Liver (tissue), 9 donors: ENCODE data around the gene CCDC40. TPM values are rescaled to one million over a fixed set of nuclear protein-coding genes. Genes with fewer than 3 reads are reported as not detected.

Experiments
- DNase-seq: peaks from one replicate; pipeline ENCODE4 v3.0.0-alpha.2; 2017; ENCODE audit warnings: low spot score
- H3K27ac ChIP-seq, 2 donors: one replicate each; pipeline ENCODE4 v1.7.0; 2013; ENCODE audit warnings: inconsistent platforms in 2 of 2, low read length in 2 of 2, control low read depth in 1 of 2, low read depth in 1 of 2, mild to moderate bottlenecking in 1 of 2
- H3K27me3 ChIP-seq, 4 donors: one replicate each; pipeline versions ENCODE4 v1.6.1 to v1.7.0; 2013; ENCODE audit warnings: low read length in 3 of 4, inconsistent platforms in 1 of 4, mild to moderate bottlenecking in 1 of 4, moderate library complexity in 1 of 4; ENCODE audit not compliant: control insufficient read depth in 4 of 4, insufficient read depth in 4 of 4
- H3K36me3 ChIP-seq, 4 donors: one replicate each; pipeline versions ENCODE4 v1.6.1 to v1.7.0; 2013; ENCODE audit warnings: low read length in 3 of 4, mild to moderate bottlenecking in 3 of 4, low read depth in 1 of 4, moderate library complexity in 1 of 4; ENCODE audit not compliant: control insufficient read depth in 4 of 4, insufficient read depth in 3 of 4
- H3K4me1 ChIP-seq, 4 donors: one replicate each; pipeline versions ENCODE4 v1.6.1 to v1.7.0; 2013; ENCODE audit warnings: low read length in 3 of 4, mild to moderate bottlenecking in 3 of 4, moderate library complexity in 1 of 4; ENCODE audit not compliant: control insufficient read depth in 4 of 4, insufficient read depth in 4 of 4
- H3K4me3 ChIP-seq, 3 donors: one replicate each; pipeline versions ENCODE4 v1.6.1 to v1.7.0; 2013; ENCODE audit warnings: low read length in 3 of 3, control low read depth in 1 of 3, low read depth in 1 of 3, mild to moderate bottlenecking in 1 of 3
- H3K9ac ChIP-seq, 2 donors: one replicate each; pipeline ENCODE4 v1.7.0; 2013; ENCODE audit warnings: low read length in 2 of 2, mild to moderate bottlenecking in 2 of 2, moderate library complexity in 2 of 2, control low read depth in 1 of 2, low read depth in 1 of 2
- H3K9me3 ChIP-seq, 4 donors: one replicate each; pipeline versions ENCODE4 v1.6.1 to v1.7.0; 2013; ENCODE audit warnings: low read length in 3 of 4; ENCODE audit not compliant: control insufficient read depth in 4 of 4
- CTCF ChIP-seq: fragments of 150-350 bp; IDR thresholded peaks from 2 replicates; pipeline ENCODE4 v1.5.1; 2017; ENCODE audit warnings: improper control_type of control experiment, low read depth, low read length; ENCODE audit not compliant: missing input control
- FOXA1 ChIP-seq: IDR thresholded peaks from 2 replicates; pipeline ENCODE4 v1.6.1; 2016; ENCODE audit warnings: antibody characterized with exemption
- FOXA2 ChIP-seq: IDR thresholded peaks from 2 replicates; pipeline ENCODE4 v1.6.1; 2016; ENCODE audit warnings: antibody characterized with exemption
- GABPA ChIP-seq, 2 donors: IDR thresholded peaks in 1 of 2; conservative IDR thresholded peaks in 1 of 2; 2 replicates each; pipeline ENCODE4 v1.6.1; 2016; ENCODE audit warnings: antibody characterized with exemption in 2 of 2, mild to moderate bottlenecking in 1 of 2, moderate library complexity in 1 of 2
- HNF4A ChIP-seq, 2 donors: conservative IDR thresholded peaks; 2 replicates each; pipeline ENCODE4 v1.6.1; 2016; ENCODE audit warnings: antibody characterized with exemption in 2 of 2, mild to moderate bottlenecking in 2 of 2
- HNF4G ChIP-seq: IDR thresholded peaks from 2 replicates; pipeline ENCODE4 v1.6.1; 2016; ENCODE audit warnings: antibody characterized with exemption
- JUND ChIP-seq, 2 donors: IDR thresholded peaks; 2 replicates each; pipeline ENCODE4 v1.6.1; 2016; ENCODE audit warnings: antibody characterized with exemption in 2 of 2
- NR2F2 ChIP-seq: IDR thresholded peaks from 2 replicates; pipeline ENCODE4 v1.6.1; 2016; ENCODE audit warnings: antibody characterized with exemption
- RAD21 ChIP-seq, 2 donors: IDR thresholded peaks; 2 replicates each; pipeline ENCODE4 v1.6.1; 2016; ENCODE audit warnings: antibody characterized with exemption in 2 of 2, mild to moderate bottlenecking in 2 of 2
- REST ChIP-seq: IDR thresholded peaks from 2 replicates; pipeline ENCODE4 v1.6.1; 2016; ENCODE audit warnings: antibody characterized with exemption, mild to moderate bottlenecking
- SP1 ChIP-seq: IDR thresholded peaks from 2 replicates; pipeline ENCODE4 v1.6.1; 2018; ENCODE audit warnings: antibody characterized with exemption, mild to moderate bottlenecking
- TAF1 ChIP-seq: conservative IDR thresholded peaks from 2 replicates; pipeline ENCODE4 v1.6.1; 2016; ENCODE audit warnings: antibody characterized with exemption, mild to moderate bottlenecking
- YY1 ChIP-seq: IDR thresholded peaks from 2 replicates; pipeline ENCODE4 v1.6.1; 2016; ENCODE audit warnings: antibody characterized with exemption, mild to moderate bottlenecking
- ZBTB33 ChIP-seq: IDR thresholded peaks from 2 replicates; pipeline ENCODE4 v1.6.1; 2016; ENCODE audit warnings: antibody characterized with exemption
- whole genome bisulfite sequencing: extraction: QIAGEN DNeasy Blood & Tissue Kit; methylation state at CpG from one replicate; pipeline ENCODE4 v1.1.7; 2013; 5-methylcytosine and 5-hydroxymethylcytosine counted together
- polyA plus RNA-seq, 2 donors: library from polyadenylated mRNA; stranded (reverse) in 1 of 2; unstranded in 1 of 2; fragments of 200-250 nt in 1 of 2; fragments of >200 nt in 1 of 2; fragmentation: Nextera tagmentation in 1 of 2; extraction: Ambion mirVana in 1 of 2; gene quantifications; one replicate each; pipeline versions ENCODE4 v1.2.1 to v1.2.3, GENCODE V29; 2013 to 2015
- total RNA-seq, 2 donors: library from RNA; depleted of rRNA; stranded (reverse); fragments of >200 nt; gene quantifications; one replicate each; pipeline ENCODE4 v1.2.3, GENCODE V29; 2014
- TF ChIP-seq, protein P1 (sequence below): IDR thresholded peaks from 2 replicates; pipeline ENCODE4 v1.6.1; 2016; ENCODE audit warnings: antibody characterized with exemption
- TF ChIP-seq, protein P2 (sequence below): IDR thresholded peaks from 2 replicates; pipeline ENCODE4 v1.6.1; 2016; ENCODE audit warnings: antibody characterized with exemption
- donor health status: healthy.
- donor health status: healthy.
- donor health status: healthy.
- donor health status: healthy.
- donor health status: healthy.

Gene CCDC40
- total and polyA plus RNA-seq, 4 donors = 0.60 to 3.0 (median 1.4) TPM

GRCh38 chr17:80117491-80118401 lies 81.3 kb downstream of the CCDC40 start:
- no peaks in the 10 kb centered on the region for H3K27me3 ChIP-seq
- H3K4me3 ChIP-seq = no peak overlapping the region
- no peaks in the 10 kb centered on the region for H3K9me3 ChIP-seq
- no peaks in the 10 kb centered on the region for H3K4me1 ChIP-seq
- H3K9ac ChIP-seq = no peak overlapping the region
- 95% methylated on average over 31 of the region's 31 CpGs for WGBS
- H3K36me3 ChIP-seq = peaks cover 2 to 13% (median 4%) of the 10 kb centered on the region in 4 donors
- DNase-seq = no peak
- TF ChIP-seq CTCF (no peak), YY1 (no peak), HNF4G (no peak), JUND (IDR thresholded peaks at IDR 0.05) (no peak)
- TF ChIP-seq, protein P1, sequence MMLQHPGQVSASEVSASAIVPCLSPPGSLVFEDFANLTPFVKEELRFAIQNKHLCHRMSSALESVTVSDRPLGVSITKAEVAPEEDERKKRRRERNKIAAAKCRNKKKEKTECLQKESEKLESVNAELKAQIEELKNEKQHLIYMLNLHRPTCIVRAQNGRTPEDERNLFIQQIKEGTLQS = no peak
- H3K27ac ChIP-seq = no peak overlapping the region

DNA sequence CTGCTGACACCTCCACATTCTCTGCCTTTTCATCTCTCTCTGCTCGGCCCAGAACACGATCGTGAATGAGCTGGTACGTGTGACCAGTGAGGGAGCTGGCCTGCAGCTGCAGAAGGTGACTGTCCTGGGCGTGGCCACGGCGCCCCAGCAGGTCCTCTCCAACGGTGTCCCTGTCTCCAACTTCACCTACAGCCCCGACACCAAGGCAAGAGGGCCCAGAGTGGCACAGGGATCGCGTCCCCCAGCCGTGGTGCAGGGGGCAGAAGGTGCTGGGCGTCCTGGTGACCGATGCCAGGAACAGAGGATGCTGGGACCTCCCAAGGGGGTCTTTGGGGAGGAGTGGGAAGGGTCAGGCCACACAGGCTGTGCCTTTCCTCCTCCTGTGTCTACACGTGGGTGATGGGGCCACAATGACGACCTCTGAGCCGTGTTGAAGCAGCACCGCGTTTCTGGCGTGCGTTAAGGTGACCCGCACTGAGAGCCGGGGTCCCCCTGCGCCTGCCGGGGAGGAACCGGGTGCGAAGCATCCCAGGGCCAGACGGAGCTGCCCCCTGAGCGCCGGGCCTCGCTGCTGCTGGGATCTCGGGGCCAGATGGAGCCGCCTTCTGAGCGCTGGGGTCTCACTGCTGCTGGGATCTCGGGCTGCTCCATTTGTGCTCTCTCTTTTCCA lies 82.3 kb downstream of the CCDC40 start:
- H3K27ac ChIP-seq = no peak overlapping the region
- H3K27me3 ChIP-seq = no peaks in the 10 kb centered on the region
- no peak overlapping the region for H3K4me3 ChIP-seq
- no peaks in the 10 kb centered on the region for H3K9me3 ChIP-seq
- H3K36me3 ChIP-seq = peaks cover 2 to 13% (median 4%) of the 10 kb centered on the region in 4 donors
- H3K4me1 ChIP-seq = no peaks in the 10 kb centered on the region
- no peak overlapping the region for H3K9ac ChIP-seq
- WGBS = 92% methylated on average over 35 of the region's 35 CpGs
- TF ChIP-seq GABPA (IDR thresholded peaks at IDR 0.05 in 1 of 2, conservative IDR thresholded peaks at IDR 0.05 in 1 of 2) = no peak
- no peak for TF ChIP-seq FOXA1
- no peak for TF ChIP-seq REST
- TF ChIP-seq, protein P2, sequence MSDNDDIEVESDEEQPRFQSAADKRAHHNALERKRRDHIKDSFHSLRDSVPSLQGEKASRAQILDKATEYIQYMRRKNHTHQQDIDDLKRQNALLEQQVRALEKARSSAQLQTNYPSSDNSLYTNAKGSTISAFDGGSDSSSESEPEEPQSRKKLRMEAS = no peak
- no peak for TF ChIP-seq NR2F2
- no peak for TF ChIP-seq TAF1
- no peak for TF ChIP-seq HNF4A (conservative IDR thresholded peaks at IDR 0.05)
- TF ChIP-seq ZBTB33 = no peak
- no peak for TF ChIP-seq SP1
- no peak for TF ChIP-seq RAD21 (IDR thresholded peaks at IDR 0.05)
- no peak for TF ChIP-seq FOXA2
- TF ChIP-seq YY1 = no peak
- TF ChIP-seq, protein P1 = no peak
- TF ChIP-seq HNF4G = no peak
- peak; percentile 31 for DNase-seq
